SW 1271 (cell line): Measurements from ENCODE around the gene ABCD1.

Experiments used
- DNase-seq, 2 experiments: peaks; one replicate each; lab custom pipeline; 2025; lab: John Stamatoyannopoulos, UW

Gene ABCD1

GRCh38 chrX:153773741-153774575 is 49.3 kb downstream of the ABCD1 start:
- DNase-seq, result no peak

- no peak for DNase-seq
Measured at GRCh38 chrX:153774576-153775292, 50.1 kb downstream of the ABCD1 start.

GRCh38 chrX:153775293-153776119 is 50.9 kb downstream of the ABCD1 start:
- DNase-seq, result no peak

GRCh38 chrX:153776120-153776599 is 51.5 kb downstream of the ABCD1 start:
- DNase-seq, result no peak

GRCh38 chrX:153776611-153777045 is 52.0 kb downstream of the ABCD1 start:
- no peak for DNase-seq

- no peak for DNase-seq
Measured at GRCh38 chrX:153777261-153778090, 52.8 kb downstream of the ABCD1 start.

- DNase-seq, result no peak
Measured at GRCh38 chrX:153778181-153778580, 53.5 kb downstream of the ABCD1 start.

GRCh38 chrX:153778684-153779101 is 54.0 kb downstream of the ABCD1 start:
- no peak for DNase-seq

GRCh38 chrX:153779891-153780677 is 55.4 kb downstream of the ABCD1 start:
- DNase-seq, result no peak

- DNase-seq, result no peak
Measured at GRCh38 chrX:153780678-153781427, 56.2 kb downstream of the ABCD1 start, which contains the start of gene SRPK3. TSS of gene SRPK3 (plus strand) at chrX:153781041. CDS start at chrX:153781087, 46 bp downstream.

GRCh38 chrX:153781428-153782047 is 56.9 kb downstream of the ABCD1 start:
- no peak for DNase-seq

GRCh38 chrX:153782313-153782712 is 57.7 kb downstream of the ABCD1 start:
- no peak for DNase-seq

GRCh38 chrX:153782871-153783270 is 58.2 kb downstream of the ABCD1 start:
- no peak for DNase-seq

- DNase-seq, result no peak
Measured at GRCh38 chrX:153783378-153784013, 58.8 kb downstream of the ABCD1 start.

- no peak for DNase-seq
Measured at GRCh38 chrX:153784325-153784967, 59.8 kb downstream of the ABCD1 start.

- DNase-seq, result no peak
Measured at GRCh38 chrX:153786669-153787068, 62.0 kb downstream of the ABCD1 start.

GRCh38 chrX:153789654-153790053 is 65.0 kb downstream of the ABCD1 start:
- DNase-seq, result no peak
